T-helper 1 cell treated with Interleukin-12 subunit alpha and Interleukin-12 subunit beta and Interleukin-4 antibody, amounts not matched to agents 30 ng/mL and 1 ng/mL, for 36 hours (primary cell): ENCODE measurements around the gene ACSS2. TPM values are rescaled to one million over a fixed set of nuclear protein-coding genes. Genes with fewer than 3 reads are reported as not detected.

Source experiments
- intact Hi-C: fragments of 100-400 bp; cut with micrococcal nuclease; formaldehyde crosslinking; loops from one replicate; pipeline ENCODE4 v1.15.1; 2024
- total RNA-seq: library from RNA; stranded (reverse); gene quantifications from 2 replicates; pipeline ENCODE4 v1.2.3, GENCODE V29; 2022

ACSS2 gene
- total RNA-seq, 1 donor from 2014 or later = 52.2 TPM

DNA sequence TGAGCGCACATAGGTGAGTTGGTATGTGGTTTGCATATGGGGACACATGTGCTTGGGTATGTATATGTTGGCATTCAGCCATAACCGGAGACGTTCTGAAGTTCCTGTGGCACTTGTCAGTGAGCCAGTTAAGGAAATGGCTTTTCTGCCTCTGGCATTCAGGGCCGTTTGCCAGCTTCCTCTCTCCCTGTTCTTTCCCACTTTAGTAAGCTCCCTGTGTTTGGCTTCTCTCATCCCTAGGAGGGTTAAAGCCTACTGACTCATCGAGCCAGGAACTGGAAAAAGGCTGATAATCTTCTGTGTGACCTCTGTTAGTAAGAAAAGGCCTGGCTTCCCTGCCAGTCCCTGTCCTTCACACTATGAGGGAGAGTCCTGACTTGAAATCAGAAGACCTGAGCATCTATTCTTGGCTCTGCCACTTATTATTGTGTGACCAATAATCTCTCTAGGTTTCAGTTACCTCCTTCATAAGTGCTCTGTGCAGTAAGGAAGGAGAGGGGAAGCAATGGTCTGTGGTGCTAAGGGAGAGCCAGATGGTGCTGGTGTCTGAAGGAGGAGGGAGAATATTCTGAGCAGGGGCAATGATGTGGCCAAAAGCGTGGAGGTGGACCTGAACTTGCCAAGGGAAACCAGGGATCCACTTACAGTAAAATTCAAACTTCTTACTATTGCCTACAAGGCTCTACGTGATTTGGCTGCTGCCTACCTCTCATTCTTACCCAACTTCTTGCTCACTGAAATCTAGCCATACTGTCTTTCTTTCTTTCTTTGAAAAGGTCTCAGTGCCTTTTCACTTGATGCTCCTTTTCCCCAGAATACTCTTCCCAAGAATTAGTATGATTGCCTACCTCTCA is 31.4 kb downstream of the ACSS2 start:
- intact Hi-C loops = no loop called here

DNA sequence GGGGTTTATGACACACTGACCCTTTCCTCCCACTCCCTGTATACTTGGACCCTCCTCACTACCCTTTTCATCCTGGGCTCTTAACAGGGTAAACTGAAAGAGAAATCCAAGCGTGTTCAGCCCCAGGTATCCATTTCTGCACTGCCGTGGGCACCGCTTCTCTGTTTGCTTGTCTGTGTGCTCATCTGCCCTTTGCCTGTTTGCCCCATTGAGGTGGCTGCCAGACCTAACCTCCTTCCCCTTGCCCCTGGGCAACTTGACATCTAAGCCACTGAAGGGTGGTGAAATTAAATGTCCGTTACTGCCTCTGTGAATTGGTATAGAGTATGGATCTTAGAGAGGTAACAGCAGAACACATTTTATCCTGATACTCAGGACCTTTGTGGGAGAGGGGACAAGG is 38.7 kb downstream of the ACSS2 start:
- intact Hi-C loops = loop anchor here (5.0 kb wide), 1 partner anchor 177 kb away; the partner anchor contains the start of gene TRPC4AP

DNA sequence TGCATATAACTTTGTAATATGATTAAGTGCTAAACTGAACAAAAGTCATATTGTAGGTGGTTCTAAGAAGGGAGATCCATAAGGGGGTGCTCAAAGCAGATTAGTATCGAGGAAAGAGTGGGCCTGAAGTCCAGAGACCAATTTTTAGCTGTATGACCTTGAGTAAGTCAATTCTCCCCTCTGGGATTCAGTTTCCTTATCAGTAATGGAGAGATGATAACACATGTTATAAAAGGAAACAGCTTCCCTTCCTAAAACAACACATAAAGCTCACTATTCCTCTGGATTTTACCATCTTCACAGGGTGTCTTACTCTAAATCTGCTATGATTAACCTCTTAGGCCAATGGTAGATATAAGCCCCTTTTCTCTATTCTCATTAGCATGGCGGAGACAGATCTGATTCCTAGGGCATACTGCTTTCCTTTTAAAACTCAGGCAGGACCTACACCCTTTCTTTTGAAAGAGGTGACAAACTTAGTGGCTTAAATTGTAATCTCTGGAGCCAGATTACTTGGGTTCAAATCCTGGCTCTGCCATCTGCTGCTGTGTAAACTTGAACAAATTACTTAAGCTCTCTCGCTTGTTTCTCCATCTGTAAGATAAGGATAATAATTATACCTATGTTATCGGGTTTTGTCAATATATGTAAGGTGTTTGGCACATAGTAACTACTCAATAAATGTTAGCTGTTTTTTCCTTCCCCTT is 39.5 kb downstream of the ACSS2 start:
- intact Hi-C loops = loop anchor here (5.0 kb wide), 1 partner anchor 176 kb away; the partner anchor contains the start of gene TRPC4AP

DNA sequence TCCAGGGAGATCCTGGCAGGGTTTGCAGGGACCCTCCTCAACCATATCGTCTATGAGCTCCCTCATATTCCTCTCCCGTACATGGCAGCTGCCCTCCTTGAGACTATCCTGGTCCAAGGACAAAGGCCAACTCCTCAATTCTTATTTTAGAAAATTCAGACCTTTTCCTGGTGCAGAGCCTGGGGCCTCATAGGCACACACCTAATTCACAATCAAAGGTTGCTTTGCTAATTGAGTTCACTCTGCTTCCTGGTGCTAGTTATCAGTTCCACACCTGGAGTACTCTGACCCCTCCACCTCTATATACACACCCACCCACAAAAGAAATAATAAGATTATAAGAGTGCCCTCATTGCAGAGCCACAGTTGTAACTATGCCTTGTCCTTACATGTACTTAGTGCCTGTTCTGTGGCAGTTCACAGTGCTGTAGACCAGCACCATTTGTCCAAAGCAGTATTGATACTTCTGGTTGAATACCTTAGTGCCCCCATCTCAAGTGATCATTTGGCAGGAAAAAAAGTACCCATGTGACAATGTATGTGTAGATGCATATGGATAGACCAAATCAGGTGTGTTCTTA is 40.5 kb downstream of the ACSS2 start:
- intact Hi-C loops = loop anchor here (5.0 kb wide), 1 partner anchor 175 kb away; the partner anchor contains the start of gene TRPC4AP

DNA sequence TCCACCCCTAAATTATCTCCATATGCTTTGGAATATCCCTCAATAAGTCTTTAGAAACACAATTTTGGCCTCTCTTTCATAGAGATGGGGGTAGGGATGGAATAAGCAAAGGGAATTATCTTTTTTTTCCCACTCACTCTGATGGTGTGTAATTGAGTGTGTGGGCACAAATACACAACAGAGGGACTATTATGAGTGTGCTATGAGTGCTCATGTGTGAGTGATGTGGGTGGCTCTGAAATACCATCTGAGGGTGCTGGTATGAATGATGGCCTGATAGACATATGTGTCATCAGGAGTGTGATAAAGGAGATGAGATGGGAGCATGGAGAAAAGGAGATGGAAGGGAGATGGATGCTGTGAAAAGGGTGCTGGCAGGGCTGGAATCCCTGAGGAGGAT is 43.6 kb downstream of the ACSS2 start:
- intact Hi-C loops = no loop called here

DNA sequence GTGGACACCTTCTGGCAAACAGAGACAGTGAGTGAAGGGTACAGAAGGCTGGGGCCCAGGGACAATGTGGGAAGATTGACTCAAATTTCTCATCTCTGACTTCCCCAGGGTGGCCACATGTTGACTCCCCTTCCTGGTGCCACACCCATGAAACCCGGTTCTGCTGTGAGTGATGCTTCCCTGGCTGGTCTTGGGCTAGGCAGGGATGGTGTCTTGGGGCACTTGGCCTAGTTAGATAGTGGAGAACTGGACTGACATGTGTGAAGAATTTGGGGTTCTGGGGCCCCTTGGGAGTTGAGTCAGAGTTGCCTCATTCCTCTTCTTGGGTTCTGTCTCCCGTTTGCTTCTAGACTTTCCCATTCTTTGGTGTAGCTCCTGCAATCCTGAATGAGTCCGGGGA is 45.0 kb downstream of the ACSS2 start:
- intact Hi-C loops = no loop called here

DNA sequence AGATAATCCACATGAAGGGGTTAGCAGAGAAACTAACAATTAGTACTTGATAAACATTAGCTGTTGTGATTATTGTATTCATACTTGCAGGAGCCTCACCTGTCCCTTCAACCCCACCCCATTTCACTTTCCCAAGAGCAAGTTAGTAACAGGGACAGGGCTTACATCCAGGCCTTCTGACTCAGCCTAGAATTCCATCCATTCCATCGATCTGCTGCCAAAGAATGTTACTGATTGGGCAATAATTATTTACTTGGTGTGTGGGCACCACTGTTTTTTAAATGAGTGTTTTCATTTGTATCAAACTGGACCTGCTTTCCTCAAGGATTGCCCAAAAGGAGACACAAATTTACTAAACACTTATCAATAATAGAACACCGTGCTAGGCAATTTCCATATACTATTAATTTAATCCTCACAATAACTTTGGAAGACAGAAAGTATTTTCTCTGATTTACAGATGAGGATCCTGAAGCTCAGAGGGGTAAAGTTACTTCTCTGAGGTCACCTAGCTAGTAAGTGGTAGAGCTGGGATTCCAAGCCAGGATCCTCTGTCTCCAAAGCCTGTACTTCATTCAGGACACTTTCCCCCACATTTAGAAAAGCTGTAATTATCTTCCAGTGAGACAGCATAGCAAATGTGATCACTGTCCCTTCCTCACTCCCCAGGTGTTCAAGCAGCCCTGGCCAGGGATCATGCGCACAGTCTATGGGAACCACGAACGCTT is 46.4 kb downstream of the ACSS2 start:
- intact Hi-C loops = no loop called here

DNA sequence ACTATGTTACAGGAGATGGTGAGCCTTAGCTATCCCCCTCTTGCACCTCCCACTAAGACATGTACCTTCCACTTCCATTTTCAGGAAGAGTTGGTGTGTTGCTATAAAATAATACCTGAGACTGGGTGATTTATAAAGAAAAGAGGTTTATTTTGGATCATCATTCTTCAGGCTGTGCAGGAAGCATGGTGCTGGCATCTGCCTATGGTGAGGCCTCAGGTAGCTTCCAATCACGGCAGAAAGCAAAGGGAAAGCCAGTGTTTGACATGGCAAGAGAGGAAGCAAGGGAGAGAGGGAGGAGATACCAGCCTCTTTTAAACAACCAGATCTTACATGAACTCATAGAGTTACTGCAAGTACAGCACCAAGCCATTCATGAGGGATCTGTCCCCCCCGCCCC is 47.0 kb downstream of the ACSS2 start:
- intact Hi-C loops = no loop called here

DNA sequence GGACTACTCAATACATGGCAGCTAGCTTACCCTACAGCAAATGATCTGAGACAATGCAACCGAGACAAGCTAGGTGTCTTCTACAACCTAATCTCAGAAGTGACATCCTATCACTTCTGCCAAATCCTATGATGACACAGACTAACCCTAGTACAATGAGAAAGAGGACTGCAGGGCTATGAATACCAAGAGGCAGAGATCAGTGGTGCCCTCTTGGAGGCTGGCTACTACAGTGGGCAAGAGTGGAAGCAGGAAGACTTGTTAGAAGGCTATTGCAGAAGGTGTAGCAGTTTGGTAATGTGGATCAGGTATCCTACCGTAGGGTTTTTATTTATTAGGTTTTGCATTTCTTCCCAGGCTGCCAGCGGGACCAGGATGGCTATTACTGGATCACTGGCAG is 48.9 kb downstream of the ACSS2 start:
- intact Hi-C loops = no loop called here

DNA sequence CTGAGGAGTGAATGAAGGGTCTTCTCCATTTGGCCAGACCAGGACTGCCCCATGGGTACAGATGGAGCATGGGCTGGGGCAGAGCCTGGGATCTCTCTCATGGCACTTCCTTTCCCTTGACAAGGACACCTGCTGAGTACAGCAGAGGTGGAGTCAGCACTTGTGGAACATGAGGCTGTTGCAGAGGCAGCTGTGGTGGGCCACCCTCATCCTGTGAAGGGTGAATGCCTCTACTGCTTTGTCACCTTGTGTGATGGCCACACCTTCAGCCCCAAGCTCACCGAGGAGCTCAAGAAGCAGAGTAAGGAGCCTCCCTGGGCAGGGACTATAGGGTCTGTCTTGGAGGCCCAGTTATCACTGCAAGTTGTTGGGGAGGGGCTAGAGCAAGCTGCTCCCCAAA is 49.6 kb downstream of the ACSS2 start:
- intact Hi-C loops = no loop called here

DNA sequence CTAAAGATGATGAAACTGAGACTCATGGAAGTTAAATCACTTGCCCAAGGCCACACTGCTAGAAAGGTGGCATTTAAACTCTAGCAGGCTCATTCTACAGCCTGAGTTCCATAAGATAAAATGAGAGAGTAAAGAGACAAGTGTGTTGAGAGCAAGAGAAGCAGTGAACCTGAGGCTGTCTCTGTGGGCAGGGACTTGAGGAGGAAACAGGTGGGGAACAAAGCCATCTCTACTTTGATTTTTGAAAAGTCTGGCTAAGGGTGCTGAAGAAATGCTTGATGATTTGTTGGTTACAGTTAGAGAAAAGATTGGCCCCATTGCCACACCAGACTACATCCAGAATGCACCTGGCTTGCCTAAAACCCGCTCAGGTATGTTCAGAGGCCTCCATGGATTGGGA is 50.2 kb downstream of the ACSS2 start:
- intact Hi-C loops = no loop called here

DNA sequence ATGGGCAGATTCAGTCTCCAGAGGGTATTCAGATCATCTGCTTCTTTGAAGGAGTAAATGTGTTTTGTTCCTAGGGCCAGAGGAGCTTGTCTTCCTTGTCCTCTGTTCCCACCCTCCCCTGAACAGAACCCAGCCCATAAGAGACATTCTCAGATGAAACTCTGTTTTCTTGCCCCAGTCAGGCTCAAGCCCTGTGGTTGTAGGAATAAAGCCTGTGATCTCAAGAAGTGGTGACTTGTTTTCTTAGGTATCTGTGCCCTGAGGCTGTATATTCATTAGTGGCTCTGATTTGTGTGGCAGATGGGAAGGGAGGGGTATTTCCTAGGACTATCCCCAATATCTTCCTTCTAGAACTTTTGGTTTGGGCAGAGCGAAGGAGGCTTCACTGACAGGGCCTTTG is 51.3 kb downstream of the ACSS2 start:
- intact Hi-C loops = no loop called here

DNA sequence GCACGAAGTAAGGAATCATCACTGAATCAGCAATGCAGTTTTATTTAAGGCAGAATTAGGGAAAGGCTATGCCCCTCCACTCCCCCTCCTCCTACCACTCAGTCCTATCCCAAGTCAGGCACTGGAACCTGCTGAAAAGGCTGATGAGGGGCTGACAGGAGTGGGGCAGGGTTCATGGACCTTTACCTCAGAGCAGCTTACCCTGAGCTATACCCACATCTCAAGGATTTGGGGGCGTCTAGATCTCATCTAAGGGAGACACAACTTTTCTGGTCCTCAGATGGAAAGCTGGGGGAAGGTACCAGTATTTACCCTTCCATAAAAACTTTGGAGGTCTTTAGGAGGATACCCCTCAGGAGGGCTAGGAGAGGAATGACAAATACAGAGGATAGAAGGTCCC is 52.0 kb downstream of the ACSS2 start:
- intact Hi-C loops = no loop called here

DNA sequence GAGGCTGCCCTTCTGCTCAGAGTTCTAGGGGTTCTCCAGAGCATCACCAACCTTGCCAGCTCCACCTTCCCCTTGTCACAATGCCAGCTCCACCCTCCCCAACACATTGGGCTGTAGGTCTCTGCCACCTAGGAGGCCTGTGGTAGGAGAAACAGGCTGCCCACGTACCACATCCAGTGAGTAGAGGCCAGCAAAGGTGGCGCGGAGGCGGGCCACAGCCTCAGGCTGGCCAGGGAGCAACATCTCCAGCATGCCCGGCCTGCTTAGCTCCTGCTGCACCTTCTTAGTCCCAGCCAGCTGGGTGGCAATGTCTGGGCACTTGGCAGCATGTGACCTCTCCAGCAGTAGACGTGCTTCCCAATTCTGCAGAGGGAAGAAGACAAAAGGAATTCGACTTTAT is 55.4 kb downstream of the ACSS2 start:
- intact Hi-C loops = no loop called here

DNA sequence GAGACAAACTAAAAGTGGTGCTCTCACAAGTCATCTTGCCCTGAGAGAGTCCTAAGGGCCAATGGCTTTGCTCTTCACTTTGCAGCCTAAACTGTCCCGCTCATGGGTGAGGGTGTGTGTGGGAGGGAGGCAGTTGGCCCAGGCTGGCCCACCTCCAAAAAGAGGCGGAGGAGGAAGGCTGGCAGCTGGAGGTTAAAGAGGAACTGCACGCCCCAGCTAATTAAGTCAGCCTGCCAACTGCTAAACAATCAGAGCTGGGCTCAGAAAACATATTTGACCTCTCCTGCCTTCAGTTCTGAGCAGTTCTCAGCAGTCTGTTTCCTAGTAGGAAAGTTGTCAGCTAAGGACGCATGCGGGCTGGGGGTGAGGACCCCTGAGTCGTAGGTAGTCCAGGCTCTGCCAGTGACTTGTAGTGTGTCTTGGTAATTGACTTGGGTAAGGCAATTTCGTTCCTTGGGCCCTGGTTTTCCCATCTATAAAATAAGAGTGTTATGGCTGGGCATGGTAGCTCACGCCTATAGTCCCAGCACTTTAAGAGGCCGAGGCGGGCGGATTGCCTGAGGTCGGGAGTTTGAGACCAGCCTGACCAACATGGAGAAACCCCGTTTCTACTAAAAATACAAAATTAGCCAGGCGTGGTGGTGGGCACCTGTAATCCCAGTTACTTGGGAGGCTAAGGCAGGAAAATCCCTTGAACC is 62.2 kb downstream of the ACSS2 start:
- intact Hi-C loops = no loop called here

DNA sequence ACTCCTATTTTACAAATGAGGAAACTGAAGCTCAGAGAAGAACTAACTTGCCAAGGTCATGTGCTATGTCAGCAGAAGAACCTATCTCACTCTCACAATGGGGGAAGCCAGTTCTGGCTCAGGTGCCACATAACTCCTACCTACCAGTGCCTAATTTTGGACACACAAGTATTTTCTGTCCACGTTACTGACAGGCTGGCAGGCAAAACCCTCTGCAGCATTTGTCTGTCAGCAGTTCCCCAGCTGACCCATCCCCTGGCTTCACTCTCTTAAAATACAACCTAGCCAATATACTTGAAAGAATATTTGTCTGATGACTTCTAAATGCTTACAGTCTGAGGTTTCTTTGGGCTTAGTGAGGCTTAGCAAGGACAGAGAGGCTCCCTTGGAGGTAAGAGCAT is 63.7 kb downstream of the ACSS2 start:
- intact Hi-C loops = no loop called here

DNA sequence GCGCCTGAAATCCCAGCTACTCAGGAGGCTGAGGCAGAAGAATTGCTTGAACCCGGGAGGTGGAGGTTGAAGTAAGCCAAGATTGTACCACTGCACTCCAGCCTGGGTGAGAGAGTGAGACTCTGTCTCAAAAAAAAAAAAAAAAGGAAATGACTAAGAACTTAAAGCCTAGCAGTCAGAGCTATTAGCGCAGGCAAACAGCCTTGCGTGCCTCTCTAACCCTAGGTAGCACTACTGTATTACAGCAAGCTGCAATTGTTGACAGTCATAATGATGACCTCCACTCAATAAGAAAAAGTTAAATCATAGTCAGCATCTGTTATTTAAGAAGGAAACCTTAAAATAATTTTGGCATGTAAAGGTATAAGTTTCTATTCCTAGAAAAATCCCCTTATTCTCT is 64.8 kb downstream of the ACSS2 start:
- intact Hi-C loops = no loop called here

DNA sequence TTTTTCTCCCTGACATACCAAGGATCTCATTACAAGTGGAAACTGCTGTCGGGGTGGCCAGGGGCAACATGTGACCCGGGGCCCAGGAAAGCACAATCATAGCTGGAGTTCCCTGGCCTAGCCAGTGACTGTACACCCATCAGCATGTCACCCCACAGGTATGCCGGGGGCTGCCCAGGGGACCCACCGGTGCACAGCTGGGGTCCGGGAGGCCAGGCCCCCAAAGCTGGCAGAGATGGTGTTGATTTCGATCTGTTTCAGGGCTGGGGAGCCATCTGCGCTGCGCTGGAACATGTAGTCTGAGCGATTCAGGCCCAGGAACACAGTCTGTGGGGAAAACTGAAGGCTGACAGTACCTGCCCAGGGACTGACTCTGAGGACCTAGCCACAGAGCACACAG is 65.9 kb downstream of the ACSS2 start:
- intact Hi-C loops = no loop called here

DNA sequence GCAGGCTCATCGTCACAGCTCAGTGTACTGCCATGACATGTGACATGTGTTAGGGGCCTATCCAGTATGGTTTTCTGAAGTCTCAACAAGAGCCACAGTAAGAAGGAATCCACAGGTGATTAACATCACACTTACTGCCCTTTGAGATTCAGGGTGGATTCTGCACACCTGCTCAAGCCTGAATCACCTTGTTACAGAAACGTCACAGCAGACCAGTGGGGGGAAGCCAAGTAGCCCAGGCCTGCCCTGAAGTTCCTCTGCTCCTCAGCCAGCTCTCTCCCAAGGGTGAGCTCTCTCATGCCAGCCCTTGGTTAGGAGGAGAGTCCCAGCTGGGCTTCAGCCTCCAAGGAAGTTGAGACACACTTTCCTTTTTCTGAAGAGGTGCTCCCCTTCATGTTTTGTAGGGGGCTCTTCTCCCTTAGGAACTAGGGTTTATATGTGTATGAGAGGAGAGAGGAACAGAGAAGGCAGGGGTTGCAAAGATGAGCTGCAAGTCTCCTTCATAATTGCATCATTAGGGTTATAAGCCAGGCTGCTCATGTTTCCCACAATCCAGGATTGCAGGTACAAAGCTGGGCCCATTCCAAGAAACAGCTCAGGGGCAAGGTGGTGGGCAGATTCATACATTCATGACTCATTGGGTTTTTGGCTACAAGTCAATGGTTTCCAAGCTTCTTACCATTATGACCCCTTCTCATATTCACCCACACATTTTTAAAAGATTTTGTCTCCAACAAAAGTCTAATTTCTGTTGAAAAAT is 67.6 kb downstream of the ACSS2 start:
- intact Hi-C loops = no loop called here
